ENCODE results near the gene VCX3B. TPM values are rescaled to one million over a fixed set of nuclear protein-coding genes. Genes with fewer than 3 reads are reported as not detected.
"Not testable (repeated sequence)": the region's sequence is repeated elsewhere in the genome, so short reads cannot be mapped to it uniquely, and the experiment has no call there.

The VCX3B gene
- polyA plus RNA-seq, 2 donors: 0.04 to 0.26 TPM

DNA sequence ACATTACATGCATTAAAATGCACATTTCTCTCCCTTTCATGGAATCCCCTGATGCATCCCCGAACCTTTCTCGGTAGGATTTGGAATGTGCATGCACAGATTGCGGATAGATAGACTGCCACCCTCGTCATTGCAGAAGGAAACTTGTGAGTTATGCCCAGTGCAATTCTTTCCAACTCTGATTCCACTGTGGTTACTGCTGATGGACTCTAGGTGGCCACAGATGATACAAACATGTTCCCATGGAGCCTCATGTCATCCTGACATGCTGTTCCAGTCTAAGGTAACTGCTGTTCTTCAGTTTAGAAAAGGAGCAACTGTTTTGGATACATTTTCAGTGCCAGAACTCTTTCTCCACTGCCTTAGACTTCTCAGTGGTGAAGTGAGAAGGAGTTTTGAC lies 9.1 kb upstream of the VCX3B start:
- Histone ChIP-seq H3K27ac (ENCODE audit: low read depth in 2 of 2, low read length in 1 of 2) (no peak overlapping the region), H3K9me3 (ENCODE audit: control insufficient read depth in 2 of 2, insufficient read depth in 1 of 2, low read depth in 1 of 2, low read length in 1 of 2) (no peaks in the 10 kb centered on the region)
- 82 to 85% methylated on average over 4 of the region's 4 CpGs for WGBS, 2 donors

DNA sequence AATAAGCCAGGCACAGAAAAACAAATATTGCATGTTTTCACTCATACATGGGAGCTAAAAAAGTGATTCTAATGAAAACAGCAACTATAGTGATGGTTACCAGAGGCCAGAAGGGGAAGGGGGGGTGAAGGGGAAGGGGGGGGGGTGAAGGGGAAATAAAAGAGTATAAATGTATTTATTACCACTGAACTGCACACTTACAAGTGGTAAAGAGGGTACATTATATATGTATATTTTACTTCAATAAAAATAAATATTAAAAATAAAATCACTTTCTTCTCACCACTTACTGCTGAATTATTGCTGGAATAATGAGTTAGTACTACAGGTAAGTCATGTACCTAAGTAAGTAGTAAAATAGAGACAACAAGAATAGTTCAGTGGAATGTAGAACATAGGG lies 2.1 kb upstream of the VCX3B start:
- Histone ChIP-seq H3K9me3 (ENCODE audit: control insufficient read depth in 2 of 2, insufficient read depth in 1 of 2, low read depth in 1 of 2, low read length in 1 of 2) (no peaks in the 10 kb centered on the region), H3K4me3 (ENCODE audit: low read depth in 1 of 2, low read length in 2 of 2) (no peak overlapping the region), H3K27me3 (ENCODE audit: control insufficient read depth in 1 of 2, insufficient read depth in 2 of 2, low read length in 2 of 2) (no peaks in the 10 kb centered on the region), H3K27ac (ENCODE audit: low read depth in 2 of 2, low read length in 1 of 2) (no peak overlapping the region), H3K4me1 (ENCODE audit: control insufficient read depth in 2 of 2, insufficient read depth in 2 of 2, low read length in 1 of 2) (no peaks in the 10 kb centered on the region), H3K36me3 (ENCODE audit: control insufficient read depth in 2 of 2, insufficient read depth in 2 of 2, low read length in 1 of 2) (no peaks in the 10 kb centered on the region)

More for the DNA sequence above, 9.1 kb upstream of the VCX3B start:
- Histone ChIP-seq H3K36me3 (ENCODE audit: control insufficient read depth in 2 of 2, insufficient read depth in 2 of 2, low read length in 1 of 2) (no peaks in the 10 kb centered on the region), H3K27me3 (ENCODE audit: control insufficient read depth in 1 of 2, insufficient read depth in 2 of 2, low read length in 2 of 2) (no peaks in the 10 kb centered on the region), H3K4me1 (ENCODE audit: control insufficient read depth in 2 of 2, insufficient read depth in 2 of 2, low read length in 1 of 2) (no peaks in the 10 kb centered on the region), H3K4me3 (ENCODE audit: low read depth in 1 of 2, low read length in 2 of 2) (no peak overlapping the region)

DNA sequence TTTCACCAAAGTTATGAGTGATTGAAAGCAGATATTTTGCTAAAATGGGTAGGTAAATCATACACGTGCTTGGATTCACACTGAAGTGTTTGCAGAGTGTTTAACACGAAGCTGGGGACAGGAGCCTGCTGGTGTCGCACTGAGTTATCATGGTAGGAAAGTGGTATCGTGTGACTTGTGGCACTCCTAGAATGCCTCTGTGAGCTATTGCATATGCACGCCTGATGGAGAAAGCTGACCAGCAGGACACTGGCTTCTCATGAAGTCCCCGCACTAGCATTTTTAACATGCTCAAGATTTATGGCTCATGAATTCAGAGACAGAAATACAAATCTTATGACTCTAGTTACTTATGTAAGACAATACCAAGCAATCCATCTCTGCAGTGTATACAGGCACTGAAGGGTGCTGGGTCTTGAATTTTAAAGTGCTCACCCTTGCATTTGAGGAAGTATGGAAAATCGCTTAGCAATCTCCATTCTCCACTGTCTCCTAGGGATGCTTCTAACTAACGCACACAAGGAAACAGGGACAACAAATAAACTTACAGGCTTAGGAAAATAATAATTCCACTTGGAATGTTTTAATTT lies 19.8 kb downstream of the VCX3B start:
- Histone ChIP-seq H3K36me3 (ENCODE audit: control insufficient read depth in 2 of 2, insufficient read depth in 2 of 2, low read length in 1 of 2) (no peaks in the 10 kb centered on the region), H3K4me1 (ENCODE audit: control insufficient read depth in 2 of 2, insufficient read depth in 2 of 2, low read length in 1 of 2) (no peaks in the 10 kb centered on the region), H3K4me3 (ENCODE audit: low read depth in 1 of 2, low read length in 2 of 2) (no peak overlapping the region), H3K9me3 (ENCODE audit: control insufficient read depth in 2 of 2, insufficient read depth in 1 of 2, low read depth in 1 of 2, low read length in 1 of 2) (no peaks in the 10 kb centered on the region), H3K27me3 (ENCODE audit: control insufficient read depth in 1 of 2, insufficient read depth in 2 of 2, low read length in 2 of 2) (no peaks in the 10 kb centered on the region), H3K27ac (ENCODE audit: low read depth in 2 of 2, low read length in 1 of 2) (no peak overlapping the region)
- WGBS, 2 donors: 60 to 84% methylated on average over 8 of the region's 8 CpGs

DNA sequence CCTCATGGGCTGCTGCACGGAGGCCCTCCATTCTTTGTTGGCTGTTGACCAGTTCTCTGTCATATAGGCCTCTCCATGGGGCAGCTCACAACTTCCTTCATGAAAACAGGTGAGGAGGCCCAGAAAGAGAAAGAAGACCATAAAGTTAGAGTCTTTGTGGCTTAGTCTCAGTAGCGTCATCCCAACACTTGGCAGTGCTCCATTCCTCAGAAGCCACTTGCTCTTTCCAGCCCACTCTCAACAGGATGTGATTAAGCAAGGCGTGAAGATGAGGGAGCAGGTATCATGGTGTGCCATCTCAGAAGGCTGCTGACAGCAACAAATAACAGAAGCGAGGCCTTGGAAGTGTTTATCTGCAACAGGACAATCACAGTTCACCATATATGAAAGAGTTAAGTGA lies 30.4 kb downstream of the VCX3B start:
- H3K27me3 ChIP-seq (ENCODE audit: control insufficient read depth in 1 of 2, insufficient read depth in 2 of 2, low read length in 2 of 2); H3K4me1 ChIP-seq (ENCODE audit: control insufficient read depth in 2 of 2, insufficient read depth in 2 of 2, low read length in 1 of 2); H3K9me3 ChIP-seq (ENCODE audit: control insufficient read depth in 2 of 2, insufficient read depth in 1 of 2, low read depth in 1 of 2, low read length in 1 of 2); H3K27ac ChIP-seq (ENCODE audit: low read depth in 2 of 2, low read length in 1 of 2); H3K36me3 ChIP-seq (ENCODE audit: control insufficient read depth in 2 of 2, insufficient read depth in 2 of 2, low read length in 1 of 2); H3K4me3 ChIP-seq (ENCODE audit: low read depth in 1 of 2, low read length in 2 of 2): not testable (repeated sequence)
- 77 to 88% methylated on average over 4 of the region's 4 CpGs for WGBS, 2 donors

DNA sequence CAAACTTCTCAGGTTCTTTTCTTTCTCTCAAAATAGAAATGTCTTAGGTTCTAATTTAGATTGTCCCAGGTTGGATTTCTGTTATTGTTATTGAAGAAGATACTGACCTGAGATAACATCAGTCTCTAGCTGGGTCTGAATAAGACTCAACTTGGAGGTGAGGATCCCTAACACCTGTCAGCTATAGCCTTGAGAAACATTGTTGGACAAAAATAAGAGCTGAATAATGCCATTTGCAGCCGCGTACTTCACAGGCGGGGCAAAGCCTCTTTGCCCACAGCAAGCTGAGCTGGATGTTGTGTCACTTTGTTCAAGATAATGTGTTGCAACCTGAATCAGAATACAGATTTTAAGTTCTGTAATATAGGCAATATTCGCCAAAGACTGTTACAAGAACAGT lies 35.6 kb downstream of the VCX3B start:
- no peaks in the 10 kb centered on the region for H3K36me3 ChIP-seq (ENCODE audit: control insufficient read depth in 2 of 2, insufficient read depth in 2 of 2, low read length in 1 of 2)
- H3K9me3 ChIP-seq (ENCODE audit: control insufficient read depth in 2 of 2, insufficient read depth in 1 of 2, low read depth in 1 of 2, low read length in 1 of 2): no peaks in the 10 kb centered on the region
- no peaks in the 10 kb centered on the region for H3K4me1 ChIP-seq (ENCODE audit: control insufficient read depth in 2 of 2, insufficient read depth in 2 of 2, low read length in 1 of 2)
- WGBS, 2 donors: 89 to 92% methylated on average over 4 of the region's 4 CpGs
- no peak overlapping the region for H3K4me3 ChIP-seq (ENCODE audit: low read depth in 1 of 2, low read length in 2 of 2)
- H3K27me3 ChIP-seq (ENCODE audit: control insufficient read depth in 1 of 2, insufficient read depth in 2 of 2, low read length in 2 of 2): no peaks in the 10 kb centered on the region
- H3K27ac ChIP-seq (ENCODE audit: low read depth in 2 of 2, low read length in 1 of 2): no peak overlapping the region

DNA sequence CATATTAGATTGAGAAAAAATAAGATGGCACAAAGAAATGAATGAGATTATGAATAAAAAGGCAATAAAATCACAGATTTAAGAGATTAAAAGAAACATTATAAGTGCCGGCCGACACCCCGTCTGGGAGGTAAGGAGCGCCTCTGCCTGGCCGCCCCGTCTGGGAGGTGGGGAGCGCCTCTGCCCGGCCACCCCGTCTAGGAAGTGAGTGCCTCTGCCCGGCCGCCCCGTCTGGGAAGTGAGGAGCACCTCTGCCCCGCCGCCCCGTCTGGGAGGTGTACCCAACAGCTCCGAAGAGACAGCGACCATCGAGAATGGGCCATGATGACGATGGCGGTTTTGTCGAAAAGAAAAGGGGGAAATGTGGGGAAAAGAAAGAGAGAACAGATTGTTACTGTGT lies 37.5 kb downstream of the VCX3B start:
- H3K4me3 ChIP-seq (ENCODE audit: low read depth in 1 of 2, low read length in 2 of 2); H3K9me3 ChIP-seq (ENCODE audit: control insufficient read depth in 2 of 2, insufficient read depth in 1 of 2, low read depth in 1 of 2, low read length in 1 of 2); H3K27me3 ChIP-seq (ENCODE audit: control insufficient read depth in 1 of 2, insufficient read depth in 2 of 2, low read length in 2 of 2); H3K4me1 ChIP-seq (ENCODE audit: control insufficient read depth in 2 of 2, insufficient read depth in 2 of 2, low read length in 1 of 2); H3K27ac ChIP-seq (ENCODE audit: low read depth in 2 of 2, low read length in 1 of 2); H3K36me3 ChIP-seq (ENCODE audit: control insufficient read depth in 2 of 2, insufficient read depth in 2 of 2, low read length in 1 of 2): not testable (repeated sequence)
- 93 to 94% methylated on average over 15 to 19 of the region's 21 CpGs for WGBS, 2 donors

DNA sequence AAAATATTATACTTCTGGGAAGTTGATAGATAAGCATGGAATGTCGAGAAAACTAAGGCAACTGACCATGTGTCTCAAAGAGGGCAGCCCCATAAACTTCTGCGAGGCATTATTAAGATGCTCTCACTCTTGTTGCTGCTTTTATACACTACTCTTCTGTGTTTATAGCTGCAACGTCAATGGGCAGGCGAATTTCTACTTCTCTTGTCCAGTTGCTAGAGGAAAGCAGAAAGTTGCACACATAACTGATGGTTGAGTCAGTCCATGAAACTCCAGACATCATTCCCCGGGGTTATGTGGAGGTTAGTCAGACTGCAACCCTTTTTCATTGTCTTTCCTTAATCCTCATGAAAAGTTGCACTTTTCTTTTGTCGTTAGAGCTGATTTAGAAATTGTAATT lies 39.8 kb downstream of the VCX3B start:
- H3K4me1 ChIP-seq (ENCODE audit: control insufficient read depth in 2 of 2, insufficient read depth in 2 of 2, low read length in 1 of 2): no peaks in the 10 kb centered on the region
- 57 to 67% methylated on average over 6 of the region's 6 CpGs for WGBS, 2 donors
- H3K27me3 ChIP-seq (ENCODE audit: control insufficient read depth in 1 of 2, insufficient read depth in 2 of 2, low read length in 2 of 2): no peaks in the 10 kb centered on the region
- no peak overlapping the region for H3K4me3 ChIP-seq (ENCODE audit: low read depth in 1 of 2, low read length in 2 of 2)
- H3K9me3 ChIP-seq (ENCODE audit: control insufficient read depth in 2 of 2, insufficient read depth in 1 of 2, low read depth in 1 of 2, low read length in 1 of 2): no peaks in the 10 kb centered on the region
- no peaks in the 10 kb centered on the region for H3K36me3 ChIP-seq (ENCODE audit: control insufficient read depth in 2 of 2, insufficient read depth in 2 of 2, low read length in 1 of 2)
- H3K27ac ChIP-seq (ENCODE audit: low read depth in 2 of 2, low read length in 1 of 2): no peak overlapping the region

Data from esophagus (tissue), 2 donors.